Adrenal gland (tissue), 5 donors: ENCODE data around the gene ZMYND15.
"Not testable (repeated sequence)": the region's sequence is repeated elsewhere in the genome, so short reads cannot be mapped to it uniquely, and the experiment has no call there.

ENCODE experiments used
- POLR2A ChIP-seq, 2 donors: fragments of 450-650 bp; IDR thresholded peaks; one replicate each; pipeline ENCODE4 v1.6.1; 2017; ENCODE audit warnings: antibody characterized with exemption in 2 of 2, mild to moderate bottlenecking in 2 of 2, moderate library complexity in 1 of 2
- TF ChIP-seq, protein P1 (sequence below), 6 experiments: fragments of 450-650 bp in 4 of 6; fragments of 200-600 bp in 2 of 6; sonication (generic) in 1 of 6; IDR thresholded peaks; 1 replicate in 5 of 6; 2 replicates in 1 of 6; pipeline versions ENCODE4 v1.5.1 to v1.8.0; 2016 to 2021; ENCODE audit warnings: antibody characterized with exemption in 6 of 6, mild to moderate bottlenecking in 2 of 6, moderate library complexity in 1 of 6
- donor health status: DM: no; HTN: no; CAD: no.

DNA sequence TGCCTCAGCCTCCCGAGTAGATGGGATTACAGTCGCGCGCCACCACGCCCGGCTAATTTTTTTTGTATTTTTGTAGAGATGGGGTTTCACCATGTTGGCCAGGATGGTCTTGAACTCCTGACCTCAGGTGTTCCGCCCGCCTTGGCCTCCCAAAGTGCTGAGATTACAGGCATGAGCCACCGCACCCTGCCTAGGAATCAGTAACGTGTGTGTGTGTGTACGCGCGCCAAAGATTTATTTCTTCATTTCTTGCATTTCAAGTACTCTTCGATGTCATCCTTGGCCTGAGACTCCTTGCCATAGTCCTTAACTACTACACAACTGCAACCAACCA is 35.1 kb upstream of the ZMYND15 start:
- TF ChIP-seq, protein P1, sequence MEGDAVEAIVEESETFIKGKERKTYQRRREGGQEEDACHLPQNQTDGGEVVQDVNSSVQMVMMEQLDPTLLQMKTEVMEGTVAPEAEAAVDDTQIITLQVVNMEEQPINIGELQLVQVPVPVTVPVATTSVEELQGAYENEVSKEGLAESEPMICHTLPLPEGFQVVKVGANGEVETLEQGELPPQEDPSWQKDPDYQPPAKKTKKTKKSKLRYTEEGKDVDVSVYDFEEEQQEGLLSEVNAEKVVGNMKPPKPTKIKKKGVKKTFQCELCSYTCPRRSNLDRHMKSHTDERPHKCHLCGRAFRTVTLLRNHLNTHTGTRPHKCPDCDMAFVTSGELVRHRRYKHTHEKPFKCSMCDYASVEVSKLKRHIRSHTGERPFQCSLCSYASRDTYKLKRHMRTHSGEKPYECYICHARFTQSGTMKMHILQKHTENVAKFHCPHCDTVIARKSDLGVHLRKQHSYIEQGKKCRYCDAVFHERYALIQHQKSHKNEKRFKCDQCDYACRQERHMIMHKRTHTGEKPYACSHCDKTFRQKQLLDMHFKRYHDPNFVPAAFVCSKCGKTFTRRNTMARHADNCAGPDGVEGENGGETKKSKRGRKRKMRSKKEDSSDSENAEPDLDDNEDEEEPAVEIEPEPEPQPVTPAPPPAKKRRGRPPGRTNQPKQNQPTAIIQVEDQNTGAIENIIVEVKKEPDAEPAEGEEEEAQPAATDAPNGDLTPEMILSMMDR (IDR thresholded peaks at IDR 0.05), result not testable (repeated sequence)
- not testable (repeated sequence) for TF ChIP-seq POLR2A (IDR thresholded peaks at IDR 0.05)
